ENCODE measurements around the gene QRSL1.
"Not testable (repeated sequence)": the region's sequence is repeated elsewhere in the genome, so short reads cannot be mapped to it uniquely, and the experiment has no call there.

Gene QRSL1

GRCh38 chr6:106623039-106623438 lies 6.3 kb upstream of the QRSL1 start:
- DNase-seq (ENCODE audit: low read depth), result no peak

- DNase-seq (ENCODE audit: low read depth), result no peak
Observed at GRCh38 chr6:106626485-106626884, 2.9 kb upstream of the QRSL1 start.

- DNase-seq (ENCODE audit: low read depth), result not testable (repeated sequence)
Observed at GRCh38 chr6:106627760-106628159, 1.6 kb upstream of the QRSL1 start.

GRCh38 chr6:106628658-106629102 lies 698 bp upstream of the QRSL1 start:
- no peak for DNase-seq (ENCODE audit: low read depth)

- no peak for DNase-seq (ENCODE audit: low read depth)
Observed at GRCh38 chr6:106629859-106630163, 433 bp downstream of the QRSL1 start.

GRCh38 chr6:106630366-106630765 lies 988 bp downstream of the QRSL1 start:
- no peak for DNase-seq (ENCODE audit: low read depth)

- no peak for DNase-seq (ENCODE audit: low read depth)
Observed at GRCh38 chr6:106631346-106631745, 2.0 kb downstream of the QRSL1 start.

- DNase-seq (ENCODE audit: low read depth), result no peak
Observed at GRCh38 chr6:106634565-106634964, 5.2 kb downstream of the QRSL1 start.

- no peak for DNase-seq (ENCODE audit: low read depth)
Observed at GRCh38 chr6:106637051-106637716, 7.8 kb downstream of the QRSL1 start.

GRCh38 chr6:106637717-106638341 lies 8.5 kb downstream of the QRSL1 start:
- DNase-seq (ENCODE audit: low read depth), result no peak

GRCh38 chr6:106639812-106640211 lies 10.4 kb downstream of the QRSL1 start:
- no peak for DNase-seq (ENCODE audit: low read depth)

GRCh38 chr6:106642476-106642875 lies 13.1 kb downstream of the QRSL1 start:
- no peak for DNase-seq (ENCODE audit: low read depth)

GRCh38 chr6:106643061-106643460 lies 13.7 kb downstream of the QRSL1 start:
- DNase-seq (ENCODE audit: low read depth), result no peak

GRCh38 chr6:106648651-106649308 lies 19.4 kb downstream of the QRSL1 start:
- DNase-seq (ENCODE audit: low read depth), result no peak

- no peak for DNase-seq (ENCODE audit: low read depth)
Observed at GRCh38 chr6:106658469-106658868, 29.1 kb downstream of the QRSL1 start.

GRCh38 chr6:106659859-106660258 lies 30.5 kb downstream of the QRSL1 start:
- no peak for DNase-seq (ENCODE audit: low read depth)

GRCh38 chr6:106662458-106662857 lies 33.1 kb downstream of the QRSL1 start:
- DNase-seq (ENCODE audit: low read depth), result no peak

- DNase-seq (ENCODE audit: low read depth), result no peak
Observed at GRCh38 chr6:106666282-106667021, 37.1 kb downstream of the QRSL1 start.

- no peak for DNase-seq (ENCODE audit: low read depth)
Observed at GRCh38 chr6:106667022-106667402, 37.6 kb downstream of the QRSL1 start.

GRCh38 chr6:106670236-106670635 lies 40.9 kb downstream of the QRSL1 start:
- no peak for DNase-seq (ENCODE audit: low read depth)

GRCh38 chr6:106671651-106672050 lies 42.3 kb downstream of the QRSL1 start:
- no peak for DNase-seq (ENCODE audit: low read depth)

GRCh38 chr6:106674541-106675229 lies 45.3 kb downstream of the QRSL1 start:
- DNase-seq (ENCODE audit: low read depth), result no peak

Measured in GM04503 (cell line).